MCF 10A (cell line): ENCODE results near the gene HPDL. TPM values are rescaled to one million over a fixed set of nuclear protein-coding genes. Genes with fewer than 3 reads are reported as not detected.

Source experiments
- BruUV-seq: library from RNA; stranded (reverse); fragments of 400-500 nt; replicated peaks from 2 replicates; lab custom pipeline; 2021; lab: Mats Ljungman, UMichigan
- CTCF ChIA-PET: fragments of 300-600 bp; sonication (Branson Sonifier 250); formaldehyde crosslinking; extraction: SDS; loops from one replicate; lab custom pipeline; 2021; ENCODE audit warnings: antibody characterized with exemption, inconsistent platforms; lab: Yijun Ruan, JAX
- POLR2A ChIA-PET: fragments of 300-600, 350-650 bp; sonication (Branson Sonifier 250); formaldehyde crosslinking; extraction: SDS; loops from one replicate; lab custom pipeline; 2020; ENCODE audit warnings: antibody characterized with exemption, inconsistent platforms; lab: Yijun Ruan, JAX
- DNase-seq: peaks from one replicate; pipeline ENCODE4 v3.0.0-alpha.2; 2018; ENCODE audit not compliant: unreplicated experiment
- H3K27ac Mint-ChIP-seq: one replicate; pipeline ENCODE4 v1.8.0; 2022; ENCODE audit warnings: mild to moderate bottlenecking, low read depth, mixed read lengths; ENCODE audit not compliant: unreplicated experiment
- H3K27me3 Mint-ChIP-seq: one replicate; pipeline ENCODE4 v1.8.0; 2022; ENCODE audit warnings: mixed read lengths; ENCODE audit not compliant: insufficient read depth, unreplicated experiment
- H3K36me3 Mint-ChIP-seq: one replicate; pipeline ENCODE4 v1.8.0; 2022; ENCODE audit warnings: mild to moderate bottlenecking, moderate library complexity, mixed read lengths; ENCODE audit not compliant: insufficient read depth, unreplicated experiment
- H3K4me1 Mint-ChIP-seq: one replicate; pipeline ENCODE4 v1.8.0; 2022; ENCODE audit warnings: mixed read lengths; ENCODE audit not compliant: insufficient read depth, unreplicated experiment
- H3K4me3 Mint-ChIP-seq: one replicate; pipeline ENCODE4 v1.8.0; 2022; ENCODE audit warnings: mild to moderate bottlenecking, moderate library complexity, mixed read lengths; ENCODE audit not compliant: unreplicated experiment
- H3K9me3 Mint-ChIP-seq: one replicate; pipeline ENCODE4 v1.8.0; 2022; ENCODE audit warnings: mixed read lengths; ENCODE audit not compliant: unreplicated experiment
- CTCF ChIP-seq: fragments of 200-600 bp; IDR thresholded peaks from one replicate; pipeline ENCODE4 v1.8.0; 2022; ENCODE audit warnings: antibody characterized with exemption, mild to moderate bottlenecking; ENCODE audit not compliant: unreplicated experiment
- intact Hi-C: fragments of 100-400 bp; cut with micrococcal nuclease; formaldehyde crosslinking; loops from 2 replicates; pipeline ENCODE4 v1.14.1; 2022
- total RNA-seq: library from RNA; stranded (reverse); gene quantifications from 2 replicates; pipeline ENCODE4 v1.2.3, GENCODE V29; 2022

HPDL gene
- total RNA-seq, 1 experiment from 2014 or later: 0.37 TPM

DNA sequence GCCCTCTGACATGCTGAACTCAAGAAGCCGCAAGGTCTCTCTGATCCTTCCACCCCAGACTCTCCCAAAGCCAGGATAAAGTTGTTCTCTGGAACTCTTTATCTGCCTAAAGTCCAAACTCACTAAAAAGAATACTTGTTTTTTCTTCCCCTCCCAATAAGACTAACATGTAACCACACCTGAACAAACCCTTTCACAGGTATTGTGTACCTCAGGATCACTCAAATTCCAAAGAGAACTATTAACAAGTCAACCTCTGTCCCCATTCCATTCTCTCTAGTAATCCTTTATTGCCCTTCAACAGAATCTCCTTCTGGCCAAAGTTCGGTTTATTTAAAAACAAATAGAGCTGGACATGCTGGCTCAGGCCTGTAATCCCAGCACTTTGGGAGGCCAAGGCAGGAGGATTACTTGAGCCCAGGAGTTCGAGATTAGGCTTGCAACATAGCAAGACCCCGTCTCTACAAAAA lies 9.2 kb downstream of the HPDL start:
- H3K9me3 Mint-ChIP-seq: no peaks in the 10 kb centered on the region
- H3K4me3 Mint-ChIP-seq: no peak overlapping the region
- H3K27me3 Mint-ChIP-seq: no peaks in the 10 kb centered on the region
- POLR2A ChIA-PET: interaction anchor here (0.6 kb wide), 1 partner anchor 33 kb away, joined by 4 read pairs; no protein-coding TSS in a partner anchor
- H3K4me1 Mint-ChIP-seq: no peaks in the 10 kb centered on the region
- TF ChIP-seq CTCF: no peak
- CTCF ChIA-PET: interaction anchor here (0.6 kb wide), 2 partner anchors 143 to 293 kb away, joined by 3 read pairs; no protein-coding TSS in a partner anchor
- H3K27ac Mint-ChIP-seq: no peak overlapping the region
- intact Hi-C loops: no loop called here
- no TSS peak for BruUV-seq
- no peak for DNase-seq
- H3K36me3 Mint-ChIP-seq: peaks cover 17% of the 10 kb centered on the region

GRCh38 chr1:45337630-45338325 lies 11.1 kb downstream of the HPDL start:
- Mint-ChIP-seq H3K4me3 (no peak overlapping the region), H3K27me3 (no peaks in the 10 kb centered on the region), H3K9me3 (no peaks in the 10 kb centered on the region), H3K36me3 (peaks cover 19% of the 10 kb centered on the region), H3K27ac (no peak overlapping the region), H3K4me1 (peaks cover 4% of the 10 kb centered on the region)
- POLR2A ChIA-PET: interaction anchor here (0.7 to 1.8 kb wide), 2 partner anchors 34 to 137 kb away, joined by 3 to 7 read pairs; no protein-coding TSS in a partner anchor
- intact Hi-C loops: no loop called here
- no TSS peak for BruUV-seq
- CTCF ChIA-PET: interaction anchor here (1.2 to 5.0 kb wide), 3 partner anchors 11 to 155 kb away, joined by 3 to 51 read pairs (median 15); partner anchors contain the start of gene TESK2
- no peak for DNase-seq
- no peak for TF ChIP-seq CTCF

GRCh38 chr1:45339789-45340558 lies 13.3 kb downstream of the HPDL start, which contains the start of the genes MUTYH and TOE1:
Gene MUTYH (minus strand): TSS chr1:45340440. CDS start chr1:45334505, 5,935 bp downstream.
Gene TOE1 (plus strand): TSS chr1:45340170. CDS start chr1:45340253, 83 bp downstream.
- peak; percentile 89 for DNase-seq

More at GRCh38 chr1:45339789-45340558, 13.3 kb downstream of the HPDL start, which contains the start of the genes MUTYH and TOE1:
- no peak for TF ChIP-seq CTCF
- intact Hi-C loops: loop anchor here (1.0 kb wide), 1 partner anchor 36 kb away; no protein-coding TSS in a partner anchor
- H3K9me3 Mint-ChIP-seq: no peaks in the 10 kb centered on the region
- peaks cover 4% of the 10 kb centered on the region for H3K4me1 Mint-ChIP-seq
- H3K4me3 Mint-ChIP-seq: peak within 1 kb of the TSS; percentile 93
- CTCF ChIA-PET: interaction anchor here (0.5 to 5.0 kb wide), 11 partner anchors 9 to 609 kb away, joined by 3 to 51 read pairs (median 4); partner anchors contain the start of genes MMACHC, RNU5D-1 and TESK2
- peaks cover 23% of the 10 kb centered on the region for H3K36me3 Mint-ChIP-seq
- H3K27me3 Mint-ChIP-seq: no peaks in the 10 kb centered on the region
- POLR2A ChIA-PET: interaction anchor here (0.6 to 4.0 kb wide), 32 partner anchors 9 to 844 kb away, joined by 3 to 115 read pairs (median 6); partner anchors contain the start of genes AKR1A1, ARMH1, CCDC163 and EIF2B3
- BruUV-seq: TSS peak; percentile 36
- H3K27ac Mint-ChIP-seq: peak within 1 kb of the TSS; percentile 93
